Activated CD8-positive, alpha-beta T cell treated with anti-CD3 and anti-CD28 coated beads for 36 hours (primary cell): ENCODE measurements around the gene GLOD4. TPM values are rescaled to one million over a fixed set of nuclear protein-coding genes. Genes with fewer than 3 reads are reported as not detected.

Source experiments
- ATAC-seq: fragments of 200-7000 bp; cut with Tn5 transposase; one replicate; pipeline ENCODE4 v1.10.0; 2021; ENCODE audit warnings: mild to moderate bottlenecking, moderate library complexity
- CTCF ChIA-PET: fragments of 350-600 bp; sonication (Branson Sonifier 250); formaldehyde crosslinking; loops from one replicate; lab custom pipeline; 2021; ENCODE audit warnings: antibody characterized with exemption; lab: Charles Lee
- POLR2A ChIA-PET: fragments of 350-600 bp; sonication (Branson Sonifier 250); formaldehyde crosslinking; loops from one replicate; lab custom pipeline; 2021; ENCODE audit warnings: antibody characterized with exemption; lab: Charles Lee
- DNase-seq: peaks from one replicate; pipeline ENCODE4 v3.0.0-alpha.2; 2020
- H3K27ac Mint-ChIP-seq: one replicate; pipeline ENCODE4 v1.8.0; 2021; ENCODE audit warnings: mild to moderate bottlenecking, mixed read lengths
- H3K27me3 Mint-ChIP-seq: one replicate; pipeline ENCODE4 v1.8.0; 2021; ENCODE audit warnings: mixed read lengths
- H3K36me3 Mint-ChIP-seq: one replicate; pipeline ENCODE4 v1.8.0; 2021; ENCODE audit warnings: low read depth, mixed read lengths
- H3K4me1 Mint-ChIP-seq: one replicate; pipeline ENCODE4 v1.8.0; 2021; ENCODE audit warnings: low read depth, mixed read lengths
- H3K4me3 Mint-ChIP-seq: one replicate; pipeline ENCODE4 v1.8.0; 2021; ENCODE audit warnings: mild to moderate bottlenecking, moderate library complexity, mixed read lengths
- H3K9me3 Mint-ChIP-seq: one replicate; pipeline ENCODE4 v1.8.0; 2021; ENCODE audit warnings: mixed read lengths
- intact Hi-C: fragments of 100-400 bp; cut with micrococcal nuclease; formaldehyde crosslinking; loops from one replicate; pipeline ENCODE4 v1.10.0; 2022
- total RNA-seq, 2 experiments: library from RNA; stranded (reverse); gene quantifications; one replicate each; pipeline ENCODE4 v1.2.3, GENCODE V29; 2021
- TF ChIP-seq, protein P1 (sequence below): fragments of 200-600 bp; IDR thresholded peaks from one replicate; pipeline ENCODE4 v1.8.0; 2022; ENCODE audit warnings: antibody characterized with exemption, mild to moderate bottlenecking

The GLOD4 gene
- total RNA-seq, 2 experiments from 2014 or later, result 47.3 to 55.2 TPM

DNA sequence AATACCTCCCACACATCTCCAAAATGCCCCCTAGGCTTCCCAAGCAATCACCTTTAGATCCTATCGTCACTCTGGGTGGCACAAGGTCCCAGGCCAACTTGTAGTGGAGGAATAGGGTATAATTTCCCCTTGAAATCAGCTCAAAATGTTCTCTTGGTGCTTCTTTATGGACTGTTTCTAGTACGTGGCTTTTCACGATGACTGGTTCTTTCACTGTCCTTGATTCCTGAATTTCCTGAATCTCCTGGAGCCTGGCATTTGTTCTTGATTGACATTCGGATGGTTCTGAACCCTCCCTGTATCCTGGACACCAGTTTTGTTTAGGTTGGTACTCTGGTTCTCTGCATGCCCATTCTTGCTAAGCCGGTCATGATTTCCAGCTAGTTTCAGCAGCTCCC, 60.5 kb downstream of the GLOD4 start:
- ATAC-seq (no peak), DNase-seq (no peak)
- ChIA-PET POLR2A (no interaction called here), CTCF (interaction anchor here (0.8 kb wide), 2 partner anchors 18 to 22 kb away, joined by 3 read pairs; no protein-coding TSS in a partner anchor)
- TF ChIP-seq, protein P1, sequence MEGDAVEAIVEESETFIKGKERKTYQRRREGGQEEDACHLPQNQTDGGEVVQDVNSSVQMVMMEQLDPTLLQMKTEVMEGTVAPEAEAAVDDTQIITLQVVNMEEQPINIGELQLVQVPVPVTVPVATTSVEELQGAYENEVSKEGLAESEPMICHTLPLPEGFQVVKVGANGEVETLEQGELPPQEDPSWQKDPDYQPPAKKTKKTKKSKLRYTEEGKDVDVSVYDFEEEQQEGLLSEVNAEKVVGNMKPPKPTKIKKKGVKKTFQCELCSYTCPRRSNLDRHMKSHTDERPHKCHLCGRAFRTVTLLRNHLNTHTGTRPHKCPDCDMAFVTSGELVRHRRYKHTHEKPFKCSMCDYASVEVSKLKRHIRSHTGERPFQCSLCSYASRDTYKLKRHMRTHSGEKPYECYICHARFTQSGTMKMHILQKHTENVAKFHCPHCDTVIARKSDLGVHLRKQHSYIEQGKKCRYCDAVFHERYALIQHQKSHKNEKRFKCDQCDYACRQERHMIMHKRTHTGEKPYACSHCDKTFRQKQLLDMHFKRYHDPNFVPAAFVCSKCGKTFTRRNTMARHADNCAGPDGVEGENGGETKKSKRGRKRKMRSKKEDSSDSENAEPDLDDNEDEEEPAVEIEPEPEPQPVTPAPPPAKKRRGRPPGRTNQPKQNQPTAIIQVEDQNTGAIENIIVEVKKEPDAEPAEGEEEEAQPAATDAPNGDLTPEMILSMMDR, result no peak
- Mint-ChIP-seq H3K4me1 (peaks cover 4% of the 10 kb centered on the region), H3K9me3 (no peaks in the 10 kb centered on the region), H3K36me3 (no peaks in the 10 kb centered on the region), H3K27me3 (no peaks in the 10 kb centered on the region), H3K27ac (no peak overlapping the region), H3K4me3 (no peak overlapping the region)
- intact Hi-C loops, result no loop called here

DNA sequence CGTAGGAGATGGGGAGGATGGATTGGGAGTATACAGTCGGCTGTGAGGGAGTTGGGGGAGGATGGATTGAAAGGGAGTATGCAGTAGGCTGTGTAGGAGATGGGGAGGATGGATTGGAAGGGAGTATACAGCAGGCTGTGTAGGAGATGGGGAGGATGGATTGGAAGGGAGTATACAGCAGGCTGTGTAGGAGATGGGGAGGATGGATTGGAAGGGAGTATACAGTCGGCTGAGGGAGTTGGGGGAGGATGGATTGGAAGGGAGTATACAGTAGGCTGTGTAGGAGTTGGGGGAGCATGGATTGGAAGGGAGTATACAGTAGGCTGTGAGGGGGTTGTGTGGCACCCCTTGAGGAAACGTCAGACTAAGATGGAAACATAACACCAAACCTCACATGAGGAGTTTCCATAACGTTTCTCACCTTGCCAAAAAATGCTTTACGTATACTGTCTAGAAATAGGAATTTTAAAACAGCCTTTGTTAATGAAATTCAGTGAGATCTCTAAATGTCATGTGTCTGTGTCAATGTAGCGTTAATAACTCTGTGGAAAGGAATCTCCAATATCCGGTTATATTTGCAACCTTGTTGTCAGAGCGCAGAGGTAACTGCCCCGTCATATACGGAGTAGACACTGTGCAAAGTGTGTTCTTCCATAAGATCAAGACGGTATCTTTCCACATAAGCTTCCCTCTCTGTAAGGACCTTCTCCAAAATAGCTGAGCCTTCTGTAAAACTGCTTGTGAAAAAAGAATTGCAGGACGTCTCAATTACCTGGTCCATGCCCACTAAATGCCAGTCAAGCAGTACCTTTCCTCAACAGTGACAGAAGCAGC, 61.2 kb downstream of the GLOD4 start:
- ATAC-seq (no peak), DNase-seq (no peak)
- Mint-ChIP-seq H3K4me1 (peaks cover 4% of the 10 kb centered on the region), H3K9me3 (no peaks in the 10 kb centered on the region), H3K36me3 (no peaks in the 10 kb centered on the region), H3K4me3 (no peak overlapping the region), H3K27me3 (no peaks in the 10 kb centered on the region), H3K27ac (no peak overlapping the region)
- TF ChIP-seq, protein P1, result no peak
- ChIA-PET CTCF (interaction anchor here (0.8 kb wide), 1 partner anchor 21 kb away, joined by 3 read pairs; no protein-coding TSS in a partner anchor), POLR2A (no interaction called here)
- intact Hi-C loops, result no loop called here

DNA sequence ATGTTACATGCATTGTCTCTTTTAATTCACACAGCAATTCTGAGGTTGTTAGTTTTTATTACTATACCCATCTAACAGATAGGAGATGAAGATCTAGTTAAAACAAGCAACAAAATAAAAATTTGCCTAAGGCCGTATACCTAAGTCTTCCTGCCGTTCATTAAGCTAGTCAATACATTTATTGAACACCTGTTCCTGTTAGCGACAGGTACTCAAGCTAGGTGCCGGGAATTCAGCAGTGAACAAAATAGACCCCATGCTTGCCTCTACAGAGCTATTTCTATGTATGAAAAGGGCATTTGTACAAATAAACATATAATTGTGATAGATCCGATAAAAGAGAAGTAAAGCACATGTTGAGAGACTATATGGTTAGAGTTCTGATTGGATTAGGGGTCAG, 64.0 kb downstream of the GLOD4 start:
- no peaks in the 10 kb centered on the region for H3K27me3 Mint-ChIP-seq
- ATAC-seq (no peak), DNase-seq (no peak)
- no peak overlapping the region for H3K27ac Mint-ChIP-seq
- no peak overlapping the region for H3K4me3 Mint-ChIP-seq
- TF ChIP-seq, protein P1, result no peak
- intact Hi-C loops, result no loop called here
- CTCF ChIA-PET, result interaction anchor here (1.6 to 1.8 kb wide), 2 partner anchors 13 to 18 kb away, joined by 4 to 7 read pairs; no protein-coding TSS in a partner anchor
- H3K9me3 Mint-ChIP-seq, result no peaks in the 10 kb centered on the region
- H3K36me3 Mint-ChIP-seq, result no peaks in the 10 kb centered on the region
- H3K4me1 Mint-ChIP-seq, result peaks cover 13% of the 10 kb centered on the region
- POLR2A ChIA-PET, result interaction anchor here (1.0 kb wide), 1 partner anchor 24 kb away, joined by 3 read pairs; no protein-coding TSS in a partner anchor

Other genes starting within 250 kb of the GLOD4 start
- 10 to 100 TPM; 55.7 to 61.6 TPM for gene VPS53, start 67.4 kb downstream of the GLOD4 start, total RNA-seq
- gene TLCD3A, start 49.7 kb downstream of the GLOD4 start, total RNA-seq, result 10 to 100 TPM; 30.9 to 34.4 TPM
- gene GEMIN4, start 30.0 kb downstream of the GLOD4 start, total RNA-seq, result 10 to 100 TPM; 52.8 to 55.8 TPM
- 10 to 100 TPM; 35.5 to 36.2 TPM for gene MRM3, start 73 bp upstream of the GLOD4 start, total RNA-seq
- gene NXN, start 197.5 kb upstream of the GLOD4 start, total RNA-seq, result 1 to 10 TPM; 1.2 to 1.4 TPM
- gene TIMM22, start 214.8 kb upstream of the GLOD4 start, total RNA-seq, result 10 to 100 TPM in 1 of 2 experiments, 1 to 10 TPM in 1; 8.8 to 10.2 TPM